Mucosa of rectum (tissue), 2 donors: ENCODE measurements around the gene ENDOV.

Experiments used
- H3K27ac ChIP-seq, 2 donors: one replicate each; pipeline ENCODE4 v1.7.0; 2013; ENCODE audit warnings: inconsistent platforms in 2 of 2, low read depth in 2 of 2, low read length in 2 of 2
- H3K27me3 ChIP-seq, 2 donors: one replicate each; pipeline ENCODE4 v1.7.0; 2013; ENCODE audit warnings: low read length in 2 of 2; ENCODE audit not compliant: control insufficient read depth in 2 of 2, insufficient read depth in 2 of 2
- H3K36me3 ChIP-seq, 2 donors: one replicate each; pipeline ENCODE4 v1.7.0; 2013; ENCODE audit warnings: low read length in 2 of 2; ENCODE audit not compliant: control insufficient read depth in 2 of 2, insufficient read depth in 2 of 2
- H3K4me1 ChIP-seq, 2 donors: one replicate each; pipeline ENCODE4 v1.7.0; 2013; ENCODE audit warnings: low read length in 2 of 2, mild to moderate bottlenecking in 1 of 2; ENCODE audit not compliant: control insufficient read depth in 2 of 2, insufficient read depth in 2 of 2
- H3K4me3 ChIP-seq, 2 donors: one replicate each; pipeline ENCODE4 v1.7.0; 2013; ENCODE audit warnings: low read length in 2 of 2
- H3K9ac ChIP-seq, 2 donors: one replicate each; pipeline ENCODE4 v1.7.0; 2013; ENCODE audit warnings: low read length in 2 of 2, low read depth in 1 of 2, mild to moderate bottlenecking in 1 of 2
- H3K9me3 ChIP-seq, 2 donors: one replicate each; pipeline ENCODE4 v1.7.0; 2013; ENCODE audit warnings: low read length in 2 of 2; ENCODE audit not compliant: control insufficient read depth in 2 of 2
- donor health status: healthy.
- donor health status: Normal muscosa, but diverticular disease.

The ENDOV gene

GRCh38 chr17:80474961-80475909, 60.3 kb downstream of the ENDOV start:
- Histone ChIP-seq H3K36me3 (no peaks in the 10 kb centered on the region), H3K27me3 (peaks cover 43 to 56% of the 10 kb centered on the region in 2 donors), H3K4me1 (peaks cover 5 to 8% of the 10 kb centered on the region in 2 donors), H3K9me3 (no peaks in the 10 kb centered on the region), H3K9ac (no peak overlapping the region), H3K27ac (no peak overlapping the region), H3K4me3 (no peak overlapping the region)

- H3K4me1 ChIP-seq, result peaks cover 5 to 8% of the 10 kb centered on the region in 2 donors
- no peak within 1 kb of the TSS for H3K9ac ChIP-seq
Measured at GRCh38 chr17:80475910-80476876, 61.2 kb downstream of the ENDOV start, which contains the start of gene NPTX1. Gene NPTX1 (minus strand): TSS chr17:80476607. CDS start chr17:80476446, 161 bp downstream.

DNA sequence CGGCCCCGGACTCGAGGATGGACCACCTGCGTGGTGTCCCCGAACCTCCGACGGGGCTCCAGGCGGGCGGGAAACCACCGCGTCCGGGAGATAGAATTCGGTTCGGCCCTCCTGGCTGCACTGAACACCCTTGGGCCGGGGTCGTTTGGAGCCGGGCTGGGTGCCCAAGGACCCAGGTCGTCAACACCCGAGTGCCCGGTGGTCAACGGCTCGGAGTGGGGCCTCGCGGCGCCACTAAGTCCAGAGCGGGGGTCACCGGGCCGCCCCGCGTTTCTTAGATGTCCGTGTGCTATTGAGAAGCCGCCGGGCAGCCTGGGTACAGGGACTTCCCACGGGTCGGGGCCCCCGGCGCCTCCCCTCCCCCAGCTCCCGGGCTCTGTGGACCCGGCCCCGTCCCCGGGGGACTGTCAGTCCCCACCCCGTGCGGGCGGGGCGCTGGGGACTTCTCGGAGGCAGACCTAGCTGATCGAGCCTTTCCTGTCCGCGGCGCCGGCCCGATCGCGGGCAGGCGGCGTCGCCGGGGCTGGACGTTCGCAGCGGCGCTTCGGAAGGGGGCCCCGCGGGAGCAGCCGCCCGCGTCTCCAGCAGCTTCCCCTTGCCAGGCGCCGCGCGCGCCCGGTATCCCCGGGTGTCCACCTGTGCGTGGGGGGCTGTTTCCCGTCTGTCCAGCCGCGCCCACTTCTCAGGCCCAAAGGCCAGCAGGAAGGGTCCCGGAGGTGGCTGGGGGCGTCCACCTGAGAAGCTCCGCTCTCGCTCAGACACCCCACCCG, 62.1 kb downstream of the ENDOV start:
- H3K9ac ChIP-seq, result no peak overlapping the region
- peaks cover 51 to 58% of the 10 kb centered on the region in 2 donors for H3K27me3 ChIP-seq
- H3K4me1 ChIP-seq, result peaks cover 5 to 8% of the 10 kb centered on the region in 2 donors
- no peak overlapping the region for H3K27ac ChIP-seq
- no peaks in the 10 kb centered on the region for H3K36me3 ChIP-seq
- H3K9me3 ChIP-seq, result no peaks in the 10 kb centered on the region
- no peak overlapping the region for H3K4me3 ChIP-seq

More at GRCh38 chr17:80475910-80476876, 61.2 kb downstream of the ENDOV start, which contains the start of gene NPTX1:
- Histone ChIP-seq H3K36me3 (no peaks in the 10 kb centered on the region), H3K27ac (no peak within 1 kb of the TSS), H3K27me3 (peaks cover 51 to 52% of the 10 kb centered on the region in 2 donors), H3K9me3 (no peaks in the 10 kb centered on the region), H3K4me3 (peak within 1 kb of the TSS in 1 of 2 donors; percentile 20)

GRCh38 chr17:80477647-80478478, 62.9 kb downstream of the ENDOV start:
- Histone ChIP-seq H3K4me1 (peaks cover 5 to 8% of the 10 kb centered on the region in 2 donors), H3K9me3 (no peaks in the 10 kb centered on the region), H3K27me3 (peaks cover 50 to 58% of the 10 kb centered on the region in 2 donors), H3K27ac (no peak overlapping the region), H3K36me3 (no peaks in the 10 kb centered on the region), H3K9ac (no peak overlapping the region), H3K4me3 (no peak overlapping the region)

DNA sequence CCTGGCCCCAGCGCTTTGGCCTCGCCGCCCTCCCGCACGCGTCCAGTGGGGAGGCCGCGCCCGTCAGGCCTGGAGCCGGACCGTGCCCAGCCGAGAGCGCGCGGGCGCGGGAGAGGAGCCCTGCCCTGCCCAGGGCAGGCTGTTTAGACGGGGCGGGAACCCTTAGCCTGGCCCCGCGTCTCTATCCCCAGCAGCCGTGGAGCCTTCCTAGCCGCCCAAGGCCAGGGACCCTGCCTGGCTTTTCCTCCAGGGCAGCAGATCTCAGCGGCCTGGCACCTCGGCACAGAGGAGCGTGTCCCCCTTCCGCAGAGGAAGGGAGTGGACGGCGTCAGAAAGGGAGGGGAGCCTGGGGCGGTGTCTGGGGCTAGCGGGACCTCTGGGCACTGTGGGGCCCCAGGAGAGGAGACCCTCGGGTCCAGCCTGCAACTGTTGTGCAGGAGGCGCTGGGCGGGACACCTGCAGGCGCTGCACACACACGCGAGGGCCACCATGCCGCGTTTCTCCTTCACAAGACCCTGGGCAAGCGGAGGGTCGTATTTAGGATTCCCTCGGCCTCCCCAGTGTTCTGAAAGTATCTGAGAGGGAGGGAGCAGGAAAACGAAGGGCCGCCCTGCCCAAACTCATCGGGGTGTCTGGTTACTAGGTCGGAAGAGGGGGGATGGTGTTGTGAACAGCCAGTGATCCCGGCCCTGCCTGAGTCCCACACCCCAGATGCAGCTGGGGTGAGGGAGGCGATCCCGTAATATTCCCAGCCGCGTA, 63.7 kb downstream of the ENDOV start:
- H3K36me3 ChIP-seq, result no peaks in the 10 kb centered on the region
- H3K4me3 ChIP-seq, result no peak overlapping the region
- H3K4me1 ChIP-seq, result peaks cover 5 to 8% of the 10 kb centered on the region in 2 donors

DNA sequence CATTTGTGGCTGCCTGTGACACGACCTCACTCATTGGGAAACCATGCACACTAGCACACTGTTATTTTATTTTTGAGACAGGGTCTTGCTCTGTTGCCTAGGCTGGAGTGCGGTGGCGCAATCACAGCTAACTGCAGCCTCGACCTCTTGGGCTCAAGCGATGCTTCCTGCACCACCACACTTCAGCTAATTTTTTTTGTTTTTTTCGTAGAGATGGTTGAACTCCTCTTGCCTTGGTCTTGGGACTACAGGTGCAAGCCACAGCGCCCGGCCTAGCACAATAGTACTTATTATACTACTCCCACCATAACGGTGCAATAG, 64.2 kb downstream of the ENDOV start:
- Histone ChIP-seq H3K27ac (no peak overlapping the region), H3K9ac (no peak overlapping the region), H3K27me3 (peaks cover 36 to 46% of the 10 kb centered on the region in 2 donors), H3K9me3 (no peaks in the 10 kb centered on the region), H3K36me3 (no peaks in the 10 kb centered on the region), H3K4me1 (peaks cover 5 to 8% of the 10 kb centered on the region in 2 donors), H3K4me3 (no peak overlapping the region)

More for the DNA sequence above, 63.7 kb downstream of the ENDOV start:
- H3K27me3 ChIP-seq, result peaks cover 42 to 52% of the 10 kb centered on the region in 2 donors
- no peak overlapping the region for H3K27ac ChIP-seq
- no peaks in the 10 kb centered on the region for H3K9me3 ChIP-seq
- H3K9ac ChIP-seq, result no peak overlapping the region

- no peak overlapping the region for H3K27ac ChIP-seq
- no peak overlapping the region for H3K9ac ChIP-seq
- no peaks in the 10 kb centered on the region for H3K36me3 ChIP-seq
- no peak overlapping the region for H3K4me3 ChIP-seq
- H3K4me1 ChIP-seq, result peaks cover 5 to 8% of the 10 kb centered on the region in 2 donors
- H3K9me3 ChIP-seq, result no peaks in the 10 kb centered on the region
- H3K27me3 ChIP-seq, result peaks cover 26 to 38% of the 10 kb centered on the region in 2 donors
Measured at GRCh38 chr17:80480248-80480647, 65.3 kb downstream of the ENDOV start.

- Histone ChIP-seq H3K36me3 (no peaks in the 10 kb centered on the region), H3K27me3 (peaks cover 25 to 38% of the 10 kb centered on the region in 2 donors), H3K9me3 (no peaks in the 10 kb centered on the region), H3K27ac (no peak overlapping the region), H3K4me1 (peaks cover 5% of the 10 kb centered on the region in 2 donors), H3K9ac (no peak overlapping the region), H3K4me3 (no peak overlapping the region)
Measured at GRCh38 chr17:80481284-80482057, 66.5 kb downstream of the ENDOV start.
